ENCODE results near the gene OGFOD1. TPM values are rescaled to one million over a fixed set of nuclear protein-coding genes. Genes with fewer than 3 reads are reported as not detected.

The OGFOD1 gene
- total and polyA plus RNA-seq, 10 of the 15 experiments (the other 5 are each of a cell fraction or from before 2014, with no cell fraction given), result 31.4 to 119 (median 51.6) TPM

DNA sequence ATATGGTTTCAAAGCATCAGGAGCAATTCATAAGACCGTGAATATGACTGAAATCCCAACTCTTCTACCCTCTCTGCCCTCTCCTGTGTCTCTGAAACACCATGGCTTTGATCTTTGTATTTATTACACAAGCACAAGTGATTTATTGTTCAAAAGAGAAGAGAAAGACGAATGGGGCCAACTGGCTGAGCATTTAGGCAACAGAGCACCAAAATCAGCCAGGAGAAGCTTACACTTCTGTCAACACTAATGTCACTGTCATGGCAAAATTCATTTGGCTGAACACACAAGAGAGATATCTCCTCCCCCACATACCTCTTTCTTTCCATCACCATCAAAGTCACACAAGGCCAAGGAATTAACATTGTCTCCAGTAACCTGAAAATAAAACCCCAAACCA is 59.2 kb downstream of the OGFOD1 start:
- POLR2A ChIA-PET, result no interaction called here
- no peak for TF ChIP-seq CEBPZ (IDR thresholded peaks at IDR 0.05; ENCODE audit: low read depth, low read length)
- TF ChIP-seq, protein P1, sequence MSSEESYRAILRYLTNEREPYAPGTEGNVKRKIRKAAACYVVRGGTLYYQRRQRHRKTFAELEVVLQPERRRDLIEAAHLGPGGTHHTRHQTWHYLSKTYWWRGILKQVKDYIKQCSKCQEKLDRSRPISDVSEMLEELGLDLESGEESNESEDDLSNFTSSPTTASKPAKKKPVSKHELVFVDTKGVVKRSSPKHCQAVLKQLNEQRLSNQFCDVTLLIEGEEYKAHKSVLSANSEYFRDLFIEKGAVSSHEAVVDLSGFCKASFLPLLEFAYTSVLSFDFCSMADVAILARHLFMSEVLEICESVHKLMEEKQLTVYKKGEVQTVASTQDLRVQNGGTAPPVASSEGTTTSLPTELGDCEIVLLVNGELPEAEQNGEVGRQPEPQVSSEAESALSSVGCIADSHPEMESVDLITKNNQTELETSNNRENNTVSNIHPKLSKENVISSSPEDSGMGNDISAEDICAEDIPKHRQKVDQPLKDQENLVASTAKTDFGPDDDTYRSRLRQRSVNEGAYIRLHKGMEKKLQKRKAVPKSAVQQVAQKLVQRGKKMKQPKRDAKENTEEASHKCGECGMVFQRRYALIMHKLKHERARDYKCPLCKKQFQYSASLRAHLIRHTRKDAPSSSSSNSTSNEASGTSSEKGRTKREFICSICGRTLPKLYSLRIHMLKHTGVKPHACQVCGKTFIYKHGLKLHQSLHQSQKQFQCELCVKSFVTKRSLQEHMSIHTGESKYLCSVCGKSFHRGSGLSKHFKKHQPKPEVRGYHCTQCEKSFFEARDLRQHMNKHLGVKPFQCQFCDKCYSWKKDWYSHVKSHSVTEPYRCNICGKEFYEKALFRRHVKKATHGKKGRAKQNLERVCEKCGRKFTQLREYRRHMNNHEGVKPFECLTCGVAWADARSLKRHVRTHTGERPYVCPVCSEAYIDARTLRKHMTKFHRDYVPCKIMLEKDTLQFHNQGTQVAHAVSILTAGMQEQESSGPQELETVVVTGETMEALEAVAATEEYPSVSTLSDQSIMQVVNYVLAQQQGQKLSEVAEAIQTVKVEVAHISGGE (CRISPR knock-in tag; IDR thresholded peaks at IDR 0.05), result no peak
- SMC1A ChIA-PET (ENCODE audit: uncharacterized antibody, unreplicated experiment), result interaction anchor here (1.3 kb wide), 1 partner anchor 13 kb away, joined by 5 read pairs; no protein-coding TSS in a partner anchor
- Histone ChIP-seq H3K4me2 (ENCODE audit: control insufficient read depth, insufficient read depth) (no peak overlapping the region), H3K9ac (ENCODE audit: control insufficient read depth, insufficient read depth, low read length) (no peak overlapping the region), H4K20me1 (ENCODE audit: control insufficient read depth, insufficient read depth) (no peaks in the 10 kb centered on the region), H3K27ac (ENCODE audit: control insufficient read depth, insufficient read depth) (no peak overlapping the region), H3K9me3 (replicated peaks; ENCODE audit: control insufficient read depth, insufficient read depth, low read length) (no peaks in the 10 kb centered on the region), H3K27me3 (replicated peaks in 1 of 2; ENCODE audit: control insufficient read depth in 2 of 2, insufficient read depth in 2 of 2, low read length in 1 of 2) (no peaks in the 10 kb centered on the region), H3K4me1 (ENCODE audit: control insufficient read depth, insufficient read depth, low read length) (no peaks in the 10 kb centered on the region), H3K79me2 (ENCODE audit: control insufficient read depth, insufficient read depth, low read length) (no peaks in the 10 kb centered on the region), H2AFZ (ENCODE audit: control insufficient read depth, low read depth, low read length) (no peak overlapping the region), H3K4me3 (no peak overlapping the region), H3K36me3 (ENCODE audit: control insufficient read depth in 2 of 2, insufficient read depth in 2 of 2, low read length in 1 of 2) (peaks cover 1 to 5% of the 10 kb centered on the region in 2 experiments; a peak in 3 of 4 replicates)
- no TSS peak for BruUV-seq (replicated peaks)
- CTCF ChIA-PET, result interaction anchor here (1.2 to 3.0 kb wide), 4 partner anchors 13 to 193 kb away, joined by 3 to 10 read pairs (median 4); no protein-coding TSS in a partner anchor
- intact Hi-C loops (cut with micrococcal nuclease; ENCODE audit: unreplicated experiment) (no loop called here), in situ Hi-C loops (cut with MboI) (loop anchor here (5.0 kb wide), 1 partner anchor 192 kb away; no protein-coding TSS in a partner anchor)
- FAIRE-seq (no peak), DNase-seq (ENCODE audit: low read depth, low spot score) (no peak), ATAC-seq (no peak)
- 75% methylated on average over 2 of the region's 2 CpGs for WGBS (ENCODE audit: insufficient coverage, insufficient replicate concordance, low lambda C conversion rate, missing lambda C conversion rate)
- RAD21 ChIA-PET (ENCODE audit: unreplicated experiment), result no interaction called here

Measured in GM12878 (cell line).